HepG2 (cell line): ENCODE measurements around the gene ATP6V0E1. TPM values are rescaled to one million over a fixed set of nuclear protein-coding genes. Genes with fewer than 3 reads are reported as not detected.

Experiments
- HHEX ChIP-seq: IDR thresholded peaks from 2 replicates; pipeline ENCODE4 v1.6.1; 2016; ENCODE audit warnings: control low read depth
- HIVEP1 ChIP-seq: sonication (generic); formaldehyde crosslinking; IDR thresholded peaks from 2 replicates; pipeline ENCODE4 v1.4.0; 2020; ENCODE audit warnings: mild to moderate bottlenecking, missing genetic modification reagents
- HOXA9 ChIP-seq: sonication (generic); formaldehyde crosslinking; IDR thresholded peaks from 2 replicates; pipeline ENCODE4 v1.8.1; 2022; ENCODE audit warnings: missing genetic modification reagents, mild to moderate bottlenecking, moderate library complexity, borderline replicate concordance
- MXD4 ChIP-seq: IDR thresholded peaks from 2 replicates; pipeline ENCODE4 v1.6.1; 2016; ENCODE audit warnings: mild to moderate bottlenecking, missing biosample characterization, missing genetic modification reagents
- NCOR1 ChIP-seq: fragments of 200-600 bp; sonication (generic); IDR thresholded peaks from 2 replicates; pipeline ENCODE4 v1.7.0; 2017; ENCODE audit warnings: antibody characterized with exemption, low read length, borderline replicate concordance
- NFE2L2 ChIP-seq: fragments of 150-350 bp; IDR thresholded peaks from 2 replicates; pipeline ENCODE4 v1.6.1; 2014; ENCODE audit warnings: low read length
- NFIB ChIP-seq: sonication (generic); formaldehyde crosslinking; IDR thresholded peaks from 2 replicates; pipeline ENCODE4 v1.9.0; 2021; ENCODE audit warnings: missing genetic modification reagents, mild to moderate bottlenecking, borderline replicate concordance
- NFYB ChIP-seq: sonication (generic); formaldehyde crosslinking; IDR thresholded peaks from 2 replicates; pipeline ENCODE4 v1.4.0; 2020; ENCODE audit warnings: missing genetic modification reagents
- NR2F1 ChIP-seq, 2 experiments: fragments of 450-650 bp in 1 of 2; formaldehyde crosslinking in 1 of 2; IDR thresholded peaks; 2 replicates each; pipeline versions ENCODE4 v1.5.0 to v1.6.1; 2016 to 2020; ENCODE audit warnings: mild to moderate bottlenecking in 1 of 2, missing compliant biosample characterization in 1 of 2, missing genetic modification reagents in 1 of 2, moderate library complexity in 1 of 2
- PHB2 ChIP-seq: fragments of 450-650 bp; IDR thresholded peaks from 2 replicates; pipeline ENCODE4 v1.6.1; 2018; ENCODE audit not compliant: partially characterized antibody
- RELA ChIP-seq: sonication (generic); formaldehyde crosslinking; IDR thresholded peaks from 2 replicates; pipeline ENCODE4 v1.4.0; 2020; ENCODE audit warnings: missing genetic modification reagents
- RFX1 ChIP-seq: fragments of 450-650 bp; IDR thresholded peaks from 2 replicates; pipeline ENCODE4 v1.6.1; 2017
- RFX3 ChIP-seq: IDR thresholded peaks from 2 replicates; pipeline ENCODE4 v1.6.1; 2016; ENCODE audit warnings: missing biosample characterization, missing genetic modification reagents
- SALL1 ChIP-seq: sonication (generic); formaldehyde crosslinking; IDR thresholded peaks from 2 replicates; pipeline ENCODE4 v1.8.0; 2022; ENCODE audit warnings: mild to moderate bottlenecking, missing genetic modification reagents
- SP2 ChIP-seq: sonication (generic); formaldehyde crosslinking; IDR thresholded peaks from 2 replicates; pipeline ENCODE4 v1.5.1; 2020; ENCODE audit warnings: mild to moderate bottlenecking, missing genetic modification reagents
- TBX2 ChIP-seq: sonication (generic); formaldehyde crosslinking; IDR thresholded peaks from 2 replicates; pipeline ENCODE4 v1.5.0; 2020; ENCODE audit warnings: missing genetic modification reagents, mild to moderate bottlenecking, borderline replicate concordance
- THRA ChIP-seq: sonication (generic); formaldehyde crosslinking; IDR thresholded peaks from 2 replicates; pipeline ENCODE4 v1.4.0; 2020; ENCODE audit warnings: missing genetic modification reagents, borderline replicate concordance
- ZKSCAN1 ChIP-seq: fragments of 150-350 bp; IDR thresholded peaks from 2 replicates; pipeline ENCODE4 v1.6.1; 2014; ENCODE audit warnings: low read length
- ZMAT5 ChIP-seq: sonication (generic); formaldehyde crosslinking; IDR thresholded peaks from 2 replicates; pipeline ENCODE4 v1.5.0; 2020; ENCODE audit warnings: mild to moderate bottlenecking, low read depth, missing genetic modification reagents, borderline replicate concordance
- ZNF317 ChIP-seq: sonication (generic); formaldehyde crosslinking; IDR thresholded peaks from 2 replicates; pipeline ENCODE4 v1.5.0; 2020; ENCODE audit warnings: mild to moderate bottlenecking, missing genetic modification reagents
- ZNF331 ChIP-seq: sonication (generic); formaldehyde crosslinking; IDR thresholded peaks from 2 replicates; pipeline ENCODE4 v1.4.0; 2020; ENCODE audit warnings: missing genetic modification reagents
- ZNF557 ChIP-seq: sonication (generic); formaldehyde crosslinking; IDR thresholded peaks from 2 replicates; pipeline ENCODE4 v1.4.0; 2020; ENCODE audit warnings: missing genetic modification reagents
- ZNF644 ChIP-seq: IDR thresholded peaks from 2 replicates; pipeline ENCODE4 v1.6.1; 2016; ENCODE audit warnings: low read depth
- ZNF75D ChIP-seq: sonication (generic); formaldehyde crosslinking; IDR thresholded peaks from 2 replicates; pipeline ENCODE4 v1.8.1; 2023; ENCODE audit warnings: missing genetic modification reagents, mild to moderate bottlenecking, borderline replicate concordance
- ZNF776 ChIP-seq: sonication (generic); formaldehyde crosslinking; IDR thresholded peaks from 2 replicates; pipeline ENCODE4 v1.4.0; 2020; ENCODE audit warnings: mild to moderate bottlenecking, missing genetic modification reagents
- polyA plus RNA-seq, 8 experiments: library from polyadenylated mRNA; depleted of rRNA in 3 of 8; stranded (reverse) in 7 of 8; unstranded in 1 of 8; fragments of >200 nt; fragmentation: Illumina TruSeq in 4 of 8; extraction: Trizol in 4 of 8; gene quantifications; 2 replicates each; pipeline versions ENCODE4 v1.2.1 to v1.2.3, GENCODE V29; 2011 to 2016; ENCODE audit warnings: low read depth in 4 of 8, missing spikeins in 1 of 8, mixed read lengths in 1 of 8; ENCODE audit not compliant: insufficient read depth in 1 of 8
- total RNA-seq, 5 experiments: library from RNA; depleted of rRNA; stranded (reverse); fragments of >200 nt; fragmentation: Illumina TruSeq; extraction: Trizol; gene quantifications; 2 replicates each; pipeline ENCODE4 v1.2.3, GENCODE V29; 2016; ENCODE audit warnings: low read depth in 1 of 5
- TF ChIP-seq, protein P1 (sequence below): sonication (generic); formaldehyde crosslinking; IDR thresholded peaks from 2 replicates; pipeline ENCODE4 v1.5.0; 2020; ENCODE audit warnings: mild to moderate bottlenecking, missing genetic modification reagents
- TF ChIP-seq, protein P2 (sequence below): sonication (generic); formaldehyde crosslinking; IDR thresholded peaks from 2 replicates; pipeline ENCODE4 v1.9.0; 2022; ENCODE audit warnings: missing genetic modification reagents, mild to moderate bottlenecking, borderline replicate concordance

Gene ATP6V0E1
- total and polyA plus RNA-seq, 2 of the 13 experiments (the other 11 are each of a cell fraction or from before 2014, with no cell fraction given): 143 to 215 TPM

- TF ChIP-seq NR2F1 (CRISPR knock-in tag; IDR thresholded peaks at IDR 0.05) (no peak), ZMAT5 (CRISPR knock-in tag) (no peak), ZKSCAN1 (no peak), ZNF331 (peak; percentile 50; the same call in 1 of the 2 replicates), HHEX (CRISPR knock-in tag) (no peak), SP2 (CRISPR knock-in tag) (peak; percentile 83), HIVEP1 (CRISPR knock-in tag) (peak; percentile 88), NFE2L2 (no peak), ZNF776 (CRISPR knock-in tag) (peak; percentile 73; the same call in 1 of the 2 replicates), THRA (CRISPR knock-in tag) (0 out of 2 replicates have a peak, but pooled peaks have one; percentile 20), ZNF557 (no peak), SALL1 (peak; percentile 83), NCOR1 (peak; percentile 70; the same call in 1 of the 2 replicates), ZNF75D (CRISPR knock-in tag) (no peak), ZNF317 (CRISPR knock-in tag) (peak; percentile 74; the same call in 1 of the 2 replicates), RFX1 (no peak), TBX2 (CRISPR knock-in tag) (peak; percentile 40; the same call in 1 of the 2 replicates), HOXA9 (CRISPR knock-in tag) (no peak), RFX3 (CRISPR knock-in tag) (no peak), PHB2 (no peak), NFYB (CRISPR knock-in tag) (peak; percentile 88), NFIB (CRISPR knock-in tag) (no peak), MXD4 (CRISPR knock-in tag) (peak; percentile 98), RELA (CRISPR knock-in tag) (no peak), ZNF644 (CRISPR knock-in tag) (no peak)
- TF ChIP-seq, protein P1, sequence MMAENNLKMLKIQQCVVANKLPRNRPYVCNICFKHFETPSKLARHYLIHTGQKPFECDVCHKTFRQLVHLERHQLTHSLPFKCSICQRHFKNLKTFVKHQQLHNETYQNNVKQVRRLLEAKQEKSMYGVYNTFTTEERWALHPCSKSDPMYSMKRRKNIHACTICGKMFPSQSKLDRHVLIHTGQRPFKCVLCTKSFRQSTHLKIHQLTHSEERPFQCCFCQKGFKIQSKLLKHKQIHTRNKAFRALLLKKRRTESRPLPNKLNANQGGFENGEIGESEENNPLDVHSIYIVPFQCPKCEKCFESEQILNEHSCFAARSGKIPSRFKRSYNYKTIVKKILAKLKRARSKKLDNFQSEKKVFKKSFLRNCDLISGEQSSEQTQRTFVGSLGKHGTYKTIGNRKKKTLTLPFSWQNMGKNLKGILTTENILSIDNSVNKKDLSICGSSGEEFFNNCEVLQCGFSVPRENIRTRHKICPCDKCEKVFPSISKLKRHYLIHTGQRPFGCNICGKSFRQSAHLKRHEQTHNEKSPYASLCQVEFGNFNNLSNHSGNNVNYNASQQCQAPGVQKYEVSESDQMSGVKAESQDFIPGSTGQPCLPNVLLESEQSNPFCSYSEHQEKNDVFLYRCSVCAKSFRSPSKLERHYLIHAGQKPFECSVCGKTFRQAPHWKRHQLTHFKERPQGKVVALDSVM (CRISPR knock-in tag): no peak; the same call in 1 of the 2 replicates
- TF ChIP-seq, protein P2, sequence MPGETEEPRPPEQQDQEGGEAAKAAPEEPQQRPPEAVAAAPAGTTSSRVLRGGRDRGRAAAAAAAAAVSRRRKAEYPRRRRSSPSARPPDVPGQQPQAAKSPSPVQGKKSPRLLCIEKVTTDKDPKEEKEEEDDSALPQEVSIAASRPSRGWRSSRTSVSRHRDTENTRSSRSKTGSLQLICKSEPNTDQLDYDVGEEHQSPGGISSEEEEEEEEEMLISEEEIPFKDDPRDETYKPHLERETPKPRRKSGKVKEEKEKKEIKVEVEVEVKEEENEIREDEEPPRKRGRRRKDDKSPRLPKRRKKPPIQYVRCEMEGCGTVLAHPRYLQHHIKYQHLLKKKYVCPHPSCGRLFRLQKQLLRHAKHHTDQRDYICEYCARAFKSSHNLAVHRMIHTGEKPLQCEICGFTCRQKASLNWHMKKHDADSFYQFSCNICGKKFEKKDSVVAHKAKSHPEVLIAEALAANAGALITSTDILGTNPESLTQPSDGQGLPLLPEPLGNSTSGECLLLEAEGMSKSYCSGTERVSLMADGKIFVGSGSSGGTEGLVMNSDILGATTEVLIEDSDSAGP (CRISPR knock-in tag): peak; percentile 67; the same call in 1 of the 2 replicates
Observed at GRCh38 chr5:173055983-173056782, 72.6 kb downstream of the ATP6V0E1 start, which contains the start of gene CREBRF (continued).
